ENCODE data around the gene ARMH3. TPM values are rescaled to one million over a fixed set of nuclear protein-coding genes. Genes with fewer than 3 reads are reported as not detected.
A peak's percentile ranks its signal among the peaks of the same experiment; 100 is the strongest.

Gene ARMH3
- total and polyA plus RNA-seq, 10 of the 15 experiments (the other 5 are each of a cell fraction or from before 2014, with no cell fraction given): 13.0 to 33.0 (median 16.4) TPM

- POLR2A ChIA-PET: interaction anchor here (0.6 to 1.3 kb wide), 4 partner anchors 12 to 130 kb away, joined by 5 to 9 read pairs (median 6); no protein-coding TSS in a partner anchor
Measured at GRCh38 chr10:102083541-102083940, 27.6 kb upstream of the ARMH3 start.

GRCh38 chr10:102072673-102073527 lies 16.9 kb upstream of the ARMH3 start:
- ATAC-seq: peak; percentile 99
- no peaks in the 10 kb centered on the region for H3K4me1 ChIP-seq (ENCODE audit: control insufficient read depth, insufficient read depth, low read length)
- DNase-seq (ENCODE audit: low read depth, low spot score): no peak
- no peak overlapping the region for H3K27ac ChIP-seq (ENCODE audit: control insufficient read depth, insufficient read depth)
- ChIA-PET SMC1A (ENCODE audit: uncharacterized antibody, unreplicated experiment) (interaction anchor here (0.6 to 5.9 kb wide), 24 partner anchors 9 to 706 kb away, joined by 3 to 37 read pairs (median 4); partner anchors contain the start of genes ARMH3 and NPM3), CTCF (interaction anchor here (0.5 to 12.2 kb wide), 44 partner anchors 8 to 470 kb away, joined by 3 to 159 read pairs (median 6); partner anchors contain the start of genes ARMH3, NPM3 and OGA), RAD21 (ENCODE audit: unreplicated experiment) (interaction anchor here (0.6 to 7.7 kb wide), 11 partner anchors 63 to 292 kb away, joined by 3 to 82 read pairs (median 4); partner anchors contain the start of gene KCNIP2), POLR2A (interaction anchor here (1.1 to 1.4 kb wide), 4 partner anchors 41 to 232 kb away, joined by 3 read pairs; no protein-coding TSS in a partner anchor)
- H3K27me3 ChIP-seq (replicated peaks in 1 of 2; ENCODE audit: control insufficient read depth in 2 of 2, insufficient read depth in 2 of 2, low read length in 1 of 2): no peaks in the 10 kb centered on the region
- no peak overlapping the region for H3K9ac ChIP-seq (ENCODE audit: control insufficient read depth, insufficient read depth, low read length)
- H4K20me1 ChIP-seq (ENCODE audit: control insufficient read depth, insufficient read depth): no peaks in the 10 kb centered on the region
- WGBS (ENCODE audit: insufficient coverage, insufficient replicate concordance, low lambda C conversion rate, missing lambda C conversion rate): 82% methylated on average over 4 of the region's 4 CpGs
- no peaks in the 10 kb centered on the region for H3K9me3 ChIP-seq (replicated peaks; ENCODE audit: control insufficient read depth, insufficient read depth, low read length)
- no peak overlapping the region for H2AFZ ChIP-seq (ENCODE audit: control insufficient read depth, low read depth, low read length)
- no peaks in the 10 kb centered on the region for H3K79me2 ChIP-seq (ENCODE audit: control insufficient read depth, insufficient read depth, low read length)
- peak; percentile 92 for FAIRE-seq
- intact Hi-C loops (cut with micrococcal nuclease; ENCODE audit: unreplicated experiment) (loop anchor here (1.0 to 10.0 kb wide), 6 partner anchors 64 to 858 kb away; no protein-coding TSS in a partner anchor), in situ Hi-C loops (cut with MboI) (loop anchor here (5.0 kb wide), 1 partner anchor 231 kb away; the partner anchor contains the start of gene KCNIP2)
- BruUV-seq (replicated peaks): no TSS peak
- H3K4me3 ChIP-seq: no peak overlapping the region
- no peak overlapping the region for H3K4me2 ChIP-seq (ENCODE audit: control insufficient read depth, insufficient read depth)
- H3K36me3 ChIP-seq (ENCODE audit: control insufficient read depth in 2 of 2, insufficient read depth in 2 of 2, low read length in 1 of 2): no peaks in the 10 kb centered on the region
- TF ChIP-seq CHD4 (IDR thresholded peaks at IDR 0.05): no peak
- no peak for TF ChIP-seq ZBTB11 (CRISPR knock-in tag; IDR thresholded peaks at IDR 0.05)
- TF ChIP-seq BHLHE40 (IDR thresholded peaks at IDR 0.05; ENCODE audit: borderline replicate concordance in 1 of 2, low read depth in 2 of 2, low read length in 1 of 2): no peak
- no peak for TF ChIP-seq PBX3 (IDR thresholded peaks at IDR 0.05; ENCODE audit: insufficient replicate concordance, low read depth, low read length)
- no peak for TF ChIP-seq GATAD2B (conservative IDR thresholded peaks at IDR 0.05; ENCODE audit: low read depth)

More at GRCh38 chr10:102083541-102083940, 27.6 kb upstream of the ARMH3 start:
- BruUV-seq (replicated peaks): no TSS peak
- WGBS (ENCODE audit: insufficient coverage, insufficient replicate concordance, low lambda C conversion rate, missing lambda C conversion rate): 54% methylated on average over 1 of the region's 3 CpGs
- no peaks in the 10 kb centered on the region for H3K27me3 ChIP-seq (replicated peaks in 1 of 2; ENCODE audit: control insufficient read depth in 2 of 2, insufficient read depth in 2 of 2, low read length in 1 of 2)
- in situ Hi-C loops (cut with MboI) (loop anchor here (25.0 kb wide), 1 partner anchor 871 kb away; no protein-coding TSS in a partner anchor), intact Hi-C loops (cut with micrococcal nuclease; ENCODE audit: unreplicated experiment) (no loop called here)
- ChIA-PET CTCF (interaction anchor here (0.7 to 1.5 kb wide), 4 partner anchors 10 to 246 kb away, joined by 3 to 4 read pairs (median 3); no protein-coding TSS in a partner anchor), SMC1A (ENCODE audit: uncharacterized antibody, unreplicated experiment) (interaction anchor here (0.9 to 1.2 kb wide), 2 partner anchors 10 to 138 kb away, joined by 3 to 4 read pairs; no protein-coding TSS in a partner anchor), RAD21 (ENCODE audit: unreplicated experiment) (no interaction called here)
- TF ChIP-seq RCOR1 (conservative IDR thresholded peaks at IDR 0.05; ENCODE audit: low read depth, low read length) (no peak), NR2F1 (conservative IDR thresholded peaks at IDR 0.05) (no peak), SREBF1 (IDR thresholded peaks at IDR 0.05; ENCODE audit: low read length) (no peak), BCL11A (IDR thresholded peaks at IDR 0.05; ENCODE audit: low read depth, low read length) (no peak), RB1 (IDR thresholded peaks at IDR 0.05; ENCODE audit: borderline replicate concordance) (no peak), ZSCAN29 (IDR thresholded peaks at IDR 0.05) (no peak), EED (IDR thresholded peaks at IDR 0.05; ENCODE audit: low read depth) (no peak), CBFB (IDR thresholded peaks at IDR 0.05; ENCODE audit: low read depth) (no peak), CREM (IDR thresholded peaks at IDR 0.05; ENCODE audit: low read depth) (no peak), RBBP5 (conservative IDR thresholded peaks at IDR 0.05) (no peak)
- H2AFZ ChIP-seq (ENCODE audit: control insufficient read depth, low read depth, low read length): no peak overlapping the region
- H3K9ac ChIP-seq (ENCODE audit: control insufficient read depth, insufficient read depth, low read length): no peak overlapping the region
- no peak for DNase-seq (ENCODE audit: low read depth, low spot score)
- no peaks in the 10 kb centered on the region for H3K4me1 ChIP-seq (ENCODE audit: control insufficient read depth, insufficient read depth, low read length)
- H3K4me3 ChIP-seq: no peak overlapping the region
- no peak for FAIRE-seq
- H3K36me3 ChIP-seq (ENCODE audit: control insufficient read depth in 2 of 2, insufficient read depth in 2 of 2, low read length in 1 of 2): no peaks in the 10 kb centered on the region
- no peak overlapping the region for H3K27ac ChIP-seq (ENCODE audit: control insufficient read depth, insufficient read depth)
- H3K4me2 ChIP-seq (ENCODE audit: control insufficient read depth, insufficient read depth): no peak overlapping the region
- no peaks in the 10 kb centered on the region for H4K20me1 ChIP-seq (ENCODE audit: control insufficient read depth, insufficient read depth)
- H3K79me2 ChIP-seq (ENCODE audit: control insufficient read depth, insufficient read depth, low read length): no peaks in the 10 kb centered on the region
- no peaks in the 10 kb centered on the region for H3K9me3 ChIP-seq (replicated peaks; ENCODE audit: control insufficient read depth, insufficient read depth, low read length)
- ATAC-seq: no peak
